Measurements from ENCODE around the gene CTXN2. TPM values are rescaled to one million over a fixed set of nuclear protein-coding genes. Genes with fewer than 3 reads are reported as not detected.

CTXN2 gene
- total and polyA plus RNA-seq, 2 of the 13 experiments (the other 11 are each of a cell fraction or from before 2014, with no cell fraction given): not detected

- TF ChIP-seq POGK (CRISPR knock-in tag; conservative IDR thresholded peaks at IDR 0.05) (no peak), RBFOX2 (IDR thresholded peaks at IDR 0.05; ENCODE audit: low read depth, low read length) (no peak), ZBTB33 (CRISPR knock-in tag; IDR thresholded peaks at IDR 0.05) (peak; percentile 69), ZNF484 (CRISPR knock-in tag; IDR thresholded peaks at IDR 0.05; ENCODE audit: borderline replicate concordance, low read depth) (no peak), ZIK1 (CRISPR knock-in tag; IDR thresholded peaks at IDR 0.05; ENCODE audit: borderline replicate concordance, low read depth) (no peak), SMARCE1 (IDR thresholded peaks at IDR 0.05; ENCODE audit: borderline replicate concordance) (no peak), ZNF549 (CRISPR knock-in tag; IDR thresholded peaks at IDR 0.05) (no peak), TFDP2 (CRISPR knock-in tag; IDR thresholded peaks at IDR 0.05) (no peak), ZFP90 (CRISPR knock-in tag; IDR thresholded peaks at IDR 0.05; ENCODE audit: borderline replicate concordance) (no peak), HOXA3 (CRISPR knock-in tag; IDR thresholded peaks at IDR 0.05) (0 out of 2 replicates have a peak, but pooled peaks have one; percentile 16), THRA (CRISPR knock-in tag; IDR thresholded peaks at IDR 0.05; ENCODE audit: borderline replicate concordance) (no peak), CHCHD3 (CRISPR knock-in tag; IDR thresholded peaks at IDR 0.05) (no peak), CC2D1A (CRISPR knock-in tag; IDR thresholded peaks at IDR 0.05) (no peak), MEIS1 (CRISPR knock-in tag; IDR thresholded peaks at IDR 0.05; ENCODE audit: borderline replicate concordance) (no peak), SYNCRIP (IDR thresholded peaks at IDR 0.05; ENCODE audit: insufficient read depth, low read depth, low read length) (no peak), ZNF512 (CRISPR knock-in tag; IDR thresholded peaks at IDR 0.05) (no peak), KMT2B (CRISPR knock-in tag; IDR thresholded peaks at IDR 0.05) (no peak)
Measured at GRCh38 chr15:48190932-48191573, 412 bp upstream of the CTXN2 start (continued).

All from HepG2 (cell line).